HL-60 (cell line): ENCODE measurements around the gene SERPINA5.

Experiments
- GABPA ChIP-seq: IDR thresholded peaks from 2 replicates; pipeline ENCODE4 v1.6.1; 2012; ENCODE audit warnings: low read depth
- POLR2AphosphoS5 ChIP-seq: IDR thresholded peaks from 2 replicates; pipeline ENCODE4 v1.6.1; 2012; ENCODE audit warnings: low read depth
- TF ChIP-seq, protein P1 (sequence below): IDR thresholded peaks from one replicate; pipeline ENCODE4 v1.5.1; 2011; ENCODE audit warnings: low read length, control low read depth, inconsistent platforms; ENCODE audit not compliant: insufficient read depth

DNA sequence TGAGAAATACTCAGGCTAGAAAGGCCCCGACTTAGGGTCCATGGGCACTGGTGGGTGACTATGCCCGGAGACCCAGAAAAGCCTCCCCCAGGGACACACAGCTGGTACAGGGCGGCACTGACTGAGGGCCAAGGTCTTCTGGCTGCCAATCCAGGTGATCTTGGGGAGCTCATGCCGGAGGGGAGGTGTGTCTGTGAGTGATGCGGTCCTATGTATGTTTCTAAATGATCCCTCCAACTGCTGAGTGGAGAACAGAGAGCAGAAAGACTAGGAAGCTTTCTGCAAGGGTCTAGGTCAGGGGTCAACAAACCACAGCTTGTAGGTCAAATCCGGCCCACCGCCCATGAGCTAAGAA is 19.6 kb upstream of the SERPINA5 start:
- TF ChIP-seq POLR2AphosphoS5 (no peak), GABPA (no peak)
- TF ChIP-seq, protein P1, sequence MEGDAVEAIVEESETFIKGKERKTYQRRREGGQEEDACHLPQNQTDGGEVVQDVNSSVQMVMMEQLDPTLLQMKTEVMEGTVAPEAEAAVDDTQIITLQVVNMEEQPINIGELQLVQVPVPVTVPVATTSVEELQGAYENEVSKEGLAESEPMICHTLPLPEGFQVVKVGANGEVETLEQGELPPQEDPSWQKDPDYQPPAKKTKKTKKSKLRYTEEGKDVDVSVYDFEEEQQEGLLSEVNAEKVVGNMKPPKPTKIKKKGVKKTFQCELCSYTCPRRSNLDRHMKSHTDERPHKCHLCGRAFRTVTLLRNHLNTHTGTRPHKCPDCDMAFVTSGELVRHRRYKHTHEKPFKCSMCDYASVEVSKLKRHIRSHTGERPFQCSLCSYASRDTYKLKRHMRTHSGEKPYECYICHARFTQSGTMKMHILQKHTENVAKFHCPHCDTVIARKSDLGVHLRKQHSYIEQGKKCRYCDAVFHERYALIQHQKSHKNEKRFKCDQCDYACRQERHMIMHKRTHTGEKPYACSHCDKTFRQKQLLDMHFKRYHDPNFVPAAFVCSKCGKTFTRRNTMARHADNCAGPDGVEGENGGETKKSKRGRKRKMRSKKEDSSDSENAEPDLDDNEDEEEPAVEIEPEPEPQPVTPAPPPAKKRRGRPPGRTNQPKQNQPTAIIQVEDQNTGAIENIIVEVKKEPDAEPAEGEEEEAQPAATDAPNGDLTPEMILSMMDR: no peak
